CD4-positive, alpha-beta T cell (primary cell): Measurements from ENCODE around the gene PON3. TPM values are rescaled to one million over a fixed set of nuclear protein-coding genes. Genes with fewer than 3 reads are reported as not detected.

ENCODE experiments used
- ATAC-seq: fragments of 200-7000 bp; cut with Tn5 transposase; one replicate; pipeline ENCODE4 v1.10.0; 2022; ENCODE audit warnings: mild to moderate bottlenecking; ENCODE audit not compliant: poor library complexity
- CTCF ChIA-PET: fragments of 350-600 bp; sonication (Branson Sonifier 250); formaldehyde crosslinking; loops from one replicate; lab custom pipeline; 2021; ENCODE audit warnings: antibody characterized with exemption, inconsistent platforms; lab: Charles Lee
- POLR2A ChIA-PET: fragments of 350-600 bp; sonication (Branson Sonifier 250); formaldehyde crosslinking; loops from one replicate; lab custom pipeline; 2021; ENCODE audit warnings: antibody characterized with exemption, inconsistent platforms; lab: Charles Lee
- DNase-seq, 14 experiments: peaks; one replicate each; pipeline ENCODE4 v3.0.0-alpha.2; 2013 to 2020; ENCODE audit warnings: mixed read lengths in 2 of 14
- H3K27ac ChIP-seq, 2 donors: one replicate each; pipeline versions ENCODE4 v1.5.1 to v1.7.0; 2013; ENCODE audit warnings: low read length in 2 of 2, low read depth in 1 of 2, mild to moderate bottlenecking in 1 of 2
- H3K27me3 ChIP-seq, 2 experiments: 1 replicate in 1 of 2; 2 replicates in 1 of 2; pipeline versions ENCODE4 v1.6.1 to v1.7.0; 2013; ENCODE audit warnings: low read length in 2 of 2, control low read depth in 1 of 2, mild to moderate bottlenecking in 1 of 2, moderate library complexity in 1 of 2; ENCODE audit not compliant: insufficient read depth in 2 of 2, control insufficient read depth in 1 of 2
- H3K36me3 ChIP-seq: one replicate; pipeline ENCODE4 v1.6.1; 2013; ENCODE audit warnings: low read length, control low read depth; ENCODE audit not compliant: insufficient read depth
- H3K4me1 ChIP-seq: one replicate; pipeline ENCODE4 v1.6.1; 2013; ENCODE audit warnings: low read length, control low read depth; ENCODE audit not compliant: insufficient read depth
- H3K4me3 ChIP-seq: one replicate; pipeline ENCODE4 v1.5.1; 2013; ENCODE audit warnings: mild to moderate bottlenecking, low read length, moderate library complexity
- H3K9me3 ChIP-seq, 2 experiments: 1 replicate in 1 of 2; 2 replicates in 1 of 2; pipeline versions ENCODE4 v1.6.1 to v1.7.0; 2013; ENCODE audit warnings: low read length in 2 of 2, mild to moderate bottlenecking in 2 of 2, control low read depth in 1 of 2, moderate library complexity in 1 of 2; ENCODE audit not compliant: control insufficient read depth in 1 of 2, insufficient read depth in 1 of 2
- H3K27ac Mint-ChIP-seq: one replicate; pipeline ENCODE4 v1.8.0; 2020; ENCODE audit warnings: mixed read lengths
- H3K27me3 Mint-ChIP-seq: one replicate; pipeline ENCODE4 v1.8.0; 2021; ENCODE audit warnings: mixed read lengths
- H3K36me3 Mint-ChIP-seq: one replicate; pipeline ENCODE4 v1.8.0; 2021; ENCODE audit warnings: low read depth, mixed read lengths
- H3K4me1 Mint-ChIP-seq: one replicate; pipeline ENCODE4 v1.8.0; 2021; ENCODE audit warnings: low read depth, mixed read lengths
- H3K4me3 Mint-ChIP-seq: one replicate; pipeline ENCODE4 v1.8.0; 2020; ENCODE audit warnings: mild to moderate bottlenecking, mixed read lengths
- H3K9me3 Mint-ChIP-seq: one replicate; pipeline ENCODE4 v1.8.0; 2020; ENCODE audit warnings: mixed read lengths
- intact Hi-C, 2 experiments: fragments of 100-400 bp; cut with DNase I in 1 of 2; cut with micrococcal nuclease in 1 of 2; formaldehyde crosslinking; loops; one replicate each; pipeline versions ENCODE4 v1.15.1 to v1.9.0; 2023 to 2025; cut with DNase I, micrococcal nuclease
- total RNA-seq, 174 experiments: library from RNA in 2 of 174; stranded (reverse) in 2 of 174; gene quantifications; one replicate each; pipeline ENCODE4 v1.2.3 and lab custom pipeline; 2021 to 2026
- TF ChIP-seq, protein P1 (sequence below): fragments of 200-600 bp; IDR thresholded peaks from one replicate; pipeline ENCODE4 v1.8.0; 2022; ENCODE audit warnings: antibody characterized with exemption, mild to moderate bottlenecking

The PON3 gene
- total RNA-seq, 2 experiments from 2014 or later: not detected

DNA sequence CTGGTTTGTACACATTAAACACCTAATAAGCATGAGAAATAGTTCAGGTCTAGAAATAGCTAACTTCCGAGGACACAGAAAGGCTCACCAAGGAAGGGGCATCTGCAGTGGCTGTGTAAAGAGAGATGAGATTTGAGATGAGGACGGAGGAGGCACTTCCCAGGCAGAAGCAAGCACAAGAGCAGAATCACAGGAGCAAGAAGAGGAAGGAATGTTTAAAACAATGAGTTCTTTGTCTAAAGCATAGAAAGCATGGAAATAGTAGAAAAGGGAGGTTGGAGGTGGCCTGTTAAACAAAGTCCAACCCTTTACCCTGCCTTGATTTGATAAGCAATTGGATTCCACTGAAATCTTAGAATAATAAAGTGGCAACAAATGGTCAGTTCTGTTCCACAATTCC, 11.6 kb upstream of the PON3 start:
- H3K9me3 ChIP-seq: no peaks in the 10 kb centered on the region
- H3K4me3 ChIP-seq: no peak overlapping the region
- H3K4me3 Mint-ChIP-seq: no peak overlapping the region
- H3K27ac ChIP-seq: no peak overlapping the region
- H3K36me3 Mint-ChIP-seq: no peaks in the 10 kb centered on the region
- no peak for DNase-seq
- no peak for ATAC-seq
- H3K4me1 Mint-ChIP-seq: no peaks in the 10 kb centered on the region
- no peaks in the 10 kb centered on the region for H3K36me3 ChIP-seq
- intact Hi-C loops: no loop called here
- no peak overlapping the region for H3K27ac Mint-ChIP-seq
- H3K4me1 ChIP-seq: no peaks in the 10 kb centered on the region
- TF ChIP-seq, protein P1, sequence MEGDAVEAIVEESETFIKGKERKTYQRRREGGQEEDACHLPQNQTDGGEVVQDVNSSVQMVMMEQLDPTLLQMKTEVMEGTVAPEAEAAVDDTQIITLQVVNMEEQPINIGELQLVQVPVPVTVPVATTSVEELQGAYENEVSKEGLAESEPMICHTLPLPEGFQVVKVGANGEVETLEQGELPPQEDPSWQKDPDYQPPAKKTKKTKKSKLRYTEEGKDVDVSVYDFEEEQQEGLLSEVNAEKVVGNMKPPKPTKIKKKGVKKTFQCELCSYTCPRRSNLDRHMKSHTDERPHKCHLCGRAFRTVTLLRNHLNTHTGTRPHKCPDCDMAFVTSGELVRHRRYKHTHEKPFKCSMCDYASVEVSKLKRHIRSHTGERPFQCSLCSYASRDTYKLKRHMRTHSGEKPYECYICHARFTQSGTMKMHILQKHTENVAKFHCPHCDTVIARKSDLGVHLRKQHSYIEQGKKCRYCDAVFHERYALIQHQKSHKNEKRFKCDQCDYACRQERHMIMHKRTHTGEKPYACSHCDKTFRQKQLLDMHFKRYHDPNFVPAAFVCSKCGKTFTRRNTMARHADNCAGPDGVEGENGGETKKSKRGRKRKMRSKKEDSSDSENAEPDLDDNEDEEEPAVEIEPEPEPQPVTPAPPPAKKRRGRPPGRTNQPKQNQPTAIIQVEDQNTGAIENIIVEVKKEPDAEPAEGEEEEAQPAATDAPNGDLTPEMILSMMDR: no peak
- no peaks in the 10 kb centered on the region for H3K9me3 Mint-ChIP-seq
- no peaks in the 10 kb centered on the region for H3K27me3 ChIP-seq
- no peaks in the 10 kb centered on the region for H3K27me3 Mint-ChIP-seq
- ChIA-PET POLR2A (no interaction called here), CTCF (no interaction called here)

DNA sequence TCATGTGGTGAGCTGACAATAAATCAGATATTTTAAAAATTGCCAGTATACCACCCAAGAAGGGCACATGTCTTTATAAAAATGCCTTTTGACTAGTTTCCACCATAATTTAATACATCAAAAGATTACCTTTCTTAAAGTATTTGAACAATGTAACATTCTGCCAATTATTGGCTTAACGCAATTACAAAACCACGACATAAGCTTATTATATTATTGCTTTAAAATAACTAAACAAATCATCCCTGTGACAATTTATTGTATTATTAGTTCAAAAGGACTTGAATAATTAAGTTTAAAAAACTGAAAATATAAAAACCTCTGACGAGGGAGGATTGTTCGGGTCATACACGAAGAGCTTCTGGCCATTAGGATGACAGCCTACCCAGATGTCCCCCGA, 9.6 kb upstream of the PON3 start:
- Mint-ChIP-seq H3K9me3 (no peaks in the 10 kb centered on the region), H3K4me1 (no peaks in the 10 kb centered on the region), H3K27ac (no peak overlapping the region), H3K27me3 (no peaks in the 10 kb centered on the region), H3K36me3 (no peaks in the 10 kb centered on the region), H3K4me3 (no peak overlapping the region)
- intact Hi-C loops: no loop called here
- DNase-seq (no peak), ATAC-seq (no peak)
- H3K4me1 ChIP-seq: no peaks in the 10 kb centered on the region
- TF ChIP-seq, protein P1: no peak
- no peaks in the 10 kb centered on the region for H3K9me3 ChIP-seq
- H3K4me3 ChIP-seq: no peak overlapping the region
- POLR2A ChIA-PET: no interaction called here
- CTCF ChIA-PET: no interaction called here
- H3K27ac ChIP-seq: no peak overlapping the region
- no peaks in the 10 kb centered on the region for H3K27me3 ChIP-seq
- no peaks in the 10 kb centered on the region for H3K36me3 ChIP-seq

DNA sequence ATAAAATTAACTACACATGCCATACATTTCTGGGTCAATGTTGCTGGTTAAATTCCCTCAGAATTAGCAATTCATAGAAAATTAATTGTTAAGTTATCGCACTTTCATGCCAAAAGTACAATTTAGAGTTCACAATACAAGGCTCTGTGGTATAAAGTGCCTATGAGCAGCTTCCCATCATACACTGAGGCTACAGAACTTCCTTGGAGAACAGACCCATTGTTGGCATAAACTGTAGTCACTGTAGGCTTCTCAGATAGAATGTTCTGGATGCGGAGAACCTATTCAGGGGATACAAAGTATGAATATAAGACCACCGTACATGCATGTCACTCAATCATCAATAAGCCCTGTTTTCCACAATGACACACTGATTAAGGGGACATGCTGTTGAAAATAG, 9.0 kb upstream of the PON3 start:
- Mint-ChIP-seq H3K27ac (no peak overlapping the region), H3K27me3 (no peaks in the 10 kb centered on the region), H3K9me3 (no peaks in the 10 kb centered on the region), H3K4me3 (no peak overlapping the region), H3K36me3 (no peaks in the 10 kb centered on the region), H3K4me1 (no peaks in the 10 kb centered on the region)
- H3K9me3 ChIP-seq: no peaks in the 10 kb centered on the region
- ChIA-PET CTCF (no interaction called here), POLR2A (no interaction called here)
- TF ChIP-seq, protein P1: no peak
- intact Hi-C loops: no loop called here
- no peaks in the 10 kb centered on the region for H3K4me1 ChIP-seq
- no peak overlapping the region for H3K27ac ChIP-seq
- no peak for ATAC-seq
- no peak for DNase-seq
- H3K27me3 ChIP-seq: no peaks in the 10 kb centered on the region
- no peaks in the 10 kb centered on the region for H3K36me3 ChIP-seq
- no peak overlapping the region for H3K4me3 ChIP-seq
